CD4-positive, alpha-beta T cell treated with Interleukin-6 for 4 hours (primary cell): ENCODE results near the gene DUXB.
A peak's percentile ranks its signal among the peaks of the same experiment; 100 is the strongest.

Experiments used
- DNase-seq: peaks from one replicate; pipeline ENCODE4 v3.0.0-alpha.2; 2020; ENCODE audit warnings: mixed read lengths

The DUXB gene

DNA sequence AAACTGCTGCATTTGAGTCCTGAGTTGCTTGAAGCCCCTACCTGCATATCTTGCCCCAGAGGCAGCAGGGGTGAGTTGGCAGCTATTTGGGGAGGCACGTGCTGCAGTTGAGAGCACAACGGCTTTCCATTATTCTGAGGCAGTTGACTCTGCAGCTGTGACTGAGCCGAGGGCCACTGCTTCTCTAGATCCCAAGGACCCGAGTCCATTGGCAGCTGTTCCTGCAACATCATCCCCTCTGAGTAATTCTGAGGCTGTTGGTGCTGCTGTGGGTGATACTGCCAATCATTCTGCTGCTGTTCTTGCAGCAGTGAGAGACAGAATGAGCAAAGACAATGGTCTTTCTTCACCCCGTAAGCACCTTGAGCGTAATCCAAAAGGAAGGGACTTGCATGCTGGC, 40.9 kb downstream of the DUXB start:
- DNase-seq = no peak

DNA sequence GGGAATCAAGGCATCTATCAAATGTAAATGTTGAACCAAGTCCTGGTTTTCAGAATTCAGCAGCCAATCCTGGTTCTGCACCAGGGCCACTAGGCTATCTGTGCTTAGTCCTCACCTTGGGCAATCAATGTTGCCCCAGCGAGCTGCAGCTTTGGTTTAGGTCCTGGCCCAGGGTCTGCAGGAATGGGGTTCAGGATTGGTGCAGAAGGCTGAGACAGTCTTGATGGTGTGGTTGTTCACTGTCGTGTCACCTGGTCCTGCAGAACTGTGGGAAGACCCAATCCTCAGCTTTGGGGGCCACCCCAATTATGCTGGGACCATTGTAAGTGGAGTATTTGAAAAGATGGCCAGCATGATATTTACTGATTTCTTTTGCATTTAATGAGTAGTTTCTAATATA, 43.1 kb downstream of the DUXB start:
- DNase-seq = no peak

DNA sequence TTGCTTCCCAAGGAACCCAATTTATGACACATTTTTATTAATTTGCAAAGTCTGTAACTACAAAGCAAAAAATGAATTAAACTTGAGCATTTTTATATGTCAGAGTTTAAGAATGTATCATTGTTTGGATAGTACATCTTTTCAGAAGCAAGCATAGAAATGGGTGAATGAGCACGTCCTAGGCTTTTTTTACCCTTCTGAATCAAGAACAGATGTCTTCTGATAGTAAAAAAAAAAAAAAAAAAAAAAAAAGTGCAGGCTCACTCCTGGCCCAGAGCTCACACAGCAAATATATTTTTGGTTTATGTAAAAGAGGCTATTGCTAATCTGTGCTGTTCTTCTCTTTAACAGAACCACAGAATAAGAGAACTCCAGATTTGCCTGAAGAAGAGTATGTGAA, 47.3 kb downstream of the DUXB start:
- DNase-seq = no peak

DNA sequence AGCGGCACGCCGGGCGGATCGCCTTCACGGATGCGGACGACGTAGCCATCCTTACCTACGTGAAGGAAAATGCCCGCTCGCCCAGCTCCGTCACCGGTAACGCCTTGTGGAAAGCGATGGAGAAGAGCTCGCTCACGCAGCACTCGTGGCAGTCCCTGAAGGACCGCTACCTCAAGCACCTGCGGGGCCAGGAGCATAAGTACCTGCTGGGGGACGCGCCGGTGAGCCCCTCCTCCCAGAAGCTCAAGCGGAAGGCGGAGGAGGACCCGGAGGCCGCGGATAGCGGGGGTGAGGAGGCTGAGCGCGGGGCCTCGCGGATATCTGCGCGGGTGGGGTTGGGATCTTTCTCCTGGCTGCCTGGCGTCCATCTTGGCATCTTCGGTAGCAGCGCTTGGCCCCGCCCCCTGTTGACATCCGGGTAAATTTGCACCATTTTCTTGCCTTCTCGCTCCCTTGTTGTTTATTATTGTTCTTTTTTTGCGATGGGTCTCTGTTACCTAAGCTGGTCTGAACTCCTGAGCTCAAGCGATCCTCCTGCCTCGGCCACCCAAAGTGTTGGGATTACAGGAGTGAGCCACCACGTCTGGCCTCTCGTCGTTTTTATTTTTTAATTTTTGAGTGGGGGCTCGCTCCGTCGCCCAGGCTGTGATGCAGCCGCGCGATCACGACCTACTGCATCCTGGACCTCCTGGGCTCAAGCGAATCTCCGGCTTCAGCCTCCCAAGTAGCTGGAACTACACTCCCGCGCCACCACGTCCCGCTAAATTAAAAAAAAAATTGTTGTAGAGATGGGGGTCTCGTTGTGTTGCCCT, 52.8 kb downstream of the DUXB start:
- DNase-seq = peak; percentile 89

DNA sequence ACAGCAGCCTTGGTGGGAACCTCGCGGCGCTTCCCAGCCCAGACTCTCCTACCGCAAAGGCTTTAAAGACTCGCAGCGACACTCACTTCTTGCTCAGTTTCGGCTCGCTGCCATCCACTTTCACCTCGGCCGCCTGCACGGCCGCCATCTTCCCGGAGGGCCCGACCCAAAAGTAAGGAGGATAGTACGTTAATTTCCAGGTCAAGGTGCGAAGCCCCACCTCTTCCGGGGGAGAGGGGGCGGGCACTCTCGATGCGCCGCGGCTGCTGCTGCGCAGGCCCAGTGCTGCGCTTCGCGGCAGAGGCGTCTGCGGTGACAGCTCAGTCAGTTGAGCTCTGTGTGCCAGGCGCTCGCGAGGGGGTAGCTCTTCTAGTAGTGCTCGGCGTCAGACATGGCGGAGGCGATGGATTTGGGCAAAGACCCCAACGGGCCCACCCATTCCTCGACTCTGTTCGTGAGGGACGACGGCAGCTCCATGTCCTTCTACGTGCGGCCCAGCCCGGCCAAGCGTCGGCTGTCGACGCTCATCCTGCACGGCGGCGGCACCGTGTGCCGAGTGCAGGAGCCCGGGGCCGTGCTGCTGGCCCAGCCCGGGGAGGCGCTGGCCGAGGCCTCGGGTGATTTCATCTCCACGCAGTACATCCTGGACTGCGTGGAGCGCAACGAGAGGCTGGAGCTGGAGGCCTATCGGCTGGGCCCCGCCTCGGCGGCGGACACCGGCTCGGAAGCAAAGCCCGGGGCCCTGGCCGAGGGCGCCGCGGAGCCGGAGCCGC, 53.6 kb downstream of the DUXB start, which contains the start of the genes KARS1 and TERF2IP:
Gene KARS1 (minus strand): TSS at position 174 of the 773 bp plus-strand sequence. CDS start 26 bp downstream, at position 148.
Gene TERF2IP (plus strand): TSS at position 282 of the 773 bp plus-strand sequence. CDS start 110 bp downstream, at position 392.
- DNase-seq = peak; percentile 95

DNA sequence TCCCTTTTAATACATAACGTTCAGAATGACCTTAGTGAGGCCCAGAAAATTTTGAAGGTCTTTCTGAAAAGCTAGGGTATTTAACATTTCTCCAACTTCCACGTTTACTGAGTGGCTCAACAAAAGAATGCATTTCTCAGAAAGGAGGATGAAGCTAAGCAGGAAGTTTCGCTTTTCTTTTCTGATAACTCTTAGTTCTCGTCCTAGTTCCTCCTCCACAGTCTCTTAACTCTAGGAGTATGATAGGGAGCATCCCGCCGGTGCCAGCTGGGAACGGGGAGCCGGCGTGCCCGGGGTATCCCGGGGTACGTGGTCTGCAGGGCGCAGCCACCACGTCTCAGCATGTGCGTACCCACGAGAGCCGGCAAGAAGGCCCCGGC, 54.2 kb downstream of the DUXB start:
- no peak for DNase-seq

DNA sequence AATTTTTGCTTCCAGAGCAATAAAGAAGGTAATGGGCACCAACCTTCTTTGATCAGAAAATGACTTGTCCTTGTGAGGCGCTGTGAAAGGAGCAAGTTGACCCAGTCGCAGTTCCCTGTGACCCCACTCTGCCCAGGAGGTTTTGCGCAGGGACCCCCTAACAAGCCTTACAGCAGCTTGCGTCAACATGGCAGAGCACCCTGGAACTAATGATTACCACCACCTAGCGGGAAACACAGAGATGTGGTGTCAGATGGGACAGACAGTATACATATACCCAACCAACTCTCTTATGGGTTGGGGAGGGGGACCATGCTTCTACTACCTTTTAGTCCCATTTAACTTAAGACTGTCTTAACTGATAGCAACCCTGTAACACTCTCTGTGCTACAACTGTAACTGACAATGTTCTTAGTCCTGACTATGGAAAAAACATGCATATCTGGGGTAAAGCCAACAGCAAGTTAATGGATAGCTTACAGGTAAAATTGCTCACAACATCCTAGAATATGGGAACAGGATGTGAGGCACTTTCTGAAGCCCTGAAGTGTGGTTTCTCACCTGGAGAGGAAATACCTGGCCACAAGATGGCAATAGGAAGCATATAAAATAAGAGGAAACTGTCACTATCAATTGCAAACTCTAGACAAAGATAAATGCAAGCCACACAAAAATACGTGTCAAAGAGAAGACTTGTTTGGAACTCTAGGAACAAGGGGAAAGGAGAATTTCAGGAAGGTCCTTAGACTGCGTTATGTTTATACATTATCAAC, 56.8 kb downstream of the DUXB start:
- DNase-seq = no peak
